Aorta (tissue), 5 donors: ENCODE measurements around the gene CES5A. TPM values are rescaled to one million over a fixed set of nuclear protein-coding genes. Genes with fewer than 3 reads are reported as not detected.
"Not testable (repeated sequence)": the region's sequence is repeated elsewhere in the genome, so short reads cannot be mapped to it uniquely, and the experiment has no call there.

ENCODE experiments used
- ATAC-seq: fragments of 200-7000 bp; cut with Tn5 transposase; one replicate; pipeline ENCODE4 v1.9.1; 2022; ENCODE audit warnings: moderate library complexity; ENCODE audit not compliant: low FRiP score
- DNase-seq, 2 donors: peaks; one replicate each; pipeline ENCODE4 v3.0.0-alpha.2; 2020
- H3K27ac ChIP-seq, 2 donors: one replicate each; pipeline ENCODE4 v1.5.1; 2013; ENCODE audit warnings: low read length in 2 of 2, mild to moderate bottlenecking in 2 of 2, moderate library complexity in 2 of 2, control low read depth in 1 of 2, inconsistent platforms in 1 of 2, low read depth in 1 of 2
- H3K27me3 ChIP-seq, 2 donors: one replicate each; pipeline ENCODE4 v1.6.1; 2013; ENCODE audit warnings: control low read depth in 1 of 2, low read length in 1 of 2, mild to moderate bottlenecking in 1 of 2, moderate library complexity in 1 of 2; ENCODE audit not compliant: insufficient read depth in 2 of 2, control insufficient read depth in 1 of 2
- H3K36me3 ChIP-seq, 2 donors: one replicate each; pipeline ENCODE4 v1.6.1; 2013; ENCODE audit warnings: control low read depth in 1 of 2, low read length in 1 of 2, mild to moderate bottlenecking in 1 of 2; ENCODE audit not compliant: insufficient read depth in 2 of 2, control insufficient read depth in 1 of 2
- H3K4me1 ChIP-seq, 2 donors: one replicate each; pipeline ENCODE4 v1.6.1; 2013; ENCODE audit warnings: low read length in 2 of 2, control low read depth in 1 of 2, mild to moderate bottlenecking in 1 of 2, moderate library complexity in 1 of 2; ENCODE audit not compliant: insufficient read depth in 2 of 2, control insufficient read depth in 1 of 2
- H3K4me3 ChIP-seq, 2 donors: one replicate each; pipeline ENCODE4 v1.5.1; 2013; ENCODE audit warnings: low read length in 2 of 2, control low read depth in 1 of 2, mild to moderate bottlenecking in 1 of 2
- H3K9me3 ChIP-seq: one replicate; pipeline ENCODE4 v1.6.1; 2013; ENCODE audit warnings: mild to moderate bottlenecking, low read length; ENCODE audit not compliant: control insufficient read depth
- WGBS, 2 donors: extraction: QIAGEN DNeasy Blood & Tissue Kit; methylation state at CpG; one replicate each; pipeline ENCODE4 v1.1.7; 2013; 5-methylcytosine and 5-hydroxymethylcytosine counted together
- intact Hi-C, 2 donors: fragments of 100-400 bp; cut with DNase I; formaldehyde crosslinking; loops; one replicate each; pipeline versions ENCODE4 v1.14.2 to v1.15.0; 2022
- polyA plus RNA-seq, 2 donors: library from polyadenylated mRNA; stranded (reverse); fragments of 200-250 nt; gene quantifications; one replicate each; pipeline ENCODE4 v1.2.3, GENCODE V29; 2013
- total RNA-seq, 2 donors: library from RNA; stranded (reverse); fragmentation: NEBNext Ultra II Directional; extraction: Animal tissue kit (Norgen Biotek cat#: 25700); gene quantifications; one replicate each; pipeline ENCODE4 v1.2.1, GENCODE V29; 2021
- donor health status: healthy with polysubstance abuse.
- donor health status: Bipolar disorder and iron deficiency.
- donor health status: DM: no; HTN: no; CAD: no.
- donor health status: DM: no; HTN: no; CAD: no.
- donor health status: DM: yes; HTN: yes; CAD: no.

CES5A gene
- total and polyA plus RNA-seq, 4 donors: not detected

DNA sequence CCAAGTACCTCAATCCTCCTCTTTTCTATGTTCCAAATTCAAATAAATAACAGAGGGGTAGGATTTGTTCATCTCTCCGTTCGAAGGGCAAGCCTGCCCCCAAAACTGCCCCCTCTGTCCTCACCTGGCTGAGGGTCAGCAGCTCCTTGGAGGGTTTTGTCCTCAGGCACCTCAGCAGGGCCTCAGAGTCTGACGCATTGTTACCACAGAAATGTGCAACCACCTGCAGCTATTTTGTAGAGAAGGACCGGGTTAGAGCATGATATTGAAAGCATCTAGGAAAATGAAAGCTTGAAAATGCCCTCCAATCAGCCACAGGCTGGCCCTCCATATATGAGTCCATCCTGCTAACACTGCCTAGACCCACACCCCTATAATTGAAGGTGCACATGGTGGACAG lies 13.9 kb downstream of the CES5A start:
- H3K4me3 ChIP-seq: no peak overlapping the region
- intact Hi-C loops: no loop called here
- no peaks in the 10 kb centered on the region for H3K4me1 ChIP-seq
- no peaks in the 10 kb centered on the region for H3K27me3 ChIP-seq
- WGBS, 2 donors: 82 to 83% methylated on average over 4 of the region's 4 CpGs
- no peaks in the 10 kb centered on the region for H3K36me3 ChIP-seq
- DNase-seq (no peak), ATAC-seq (no peak)
- no peak overlapping the region for H3K27ac ChIP-seq
- H3K9me3 ChIP-seq: no peaks in the 10 kb centered on the region

DNA sequence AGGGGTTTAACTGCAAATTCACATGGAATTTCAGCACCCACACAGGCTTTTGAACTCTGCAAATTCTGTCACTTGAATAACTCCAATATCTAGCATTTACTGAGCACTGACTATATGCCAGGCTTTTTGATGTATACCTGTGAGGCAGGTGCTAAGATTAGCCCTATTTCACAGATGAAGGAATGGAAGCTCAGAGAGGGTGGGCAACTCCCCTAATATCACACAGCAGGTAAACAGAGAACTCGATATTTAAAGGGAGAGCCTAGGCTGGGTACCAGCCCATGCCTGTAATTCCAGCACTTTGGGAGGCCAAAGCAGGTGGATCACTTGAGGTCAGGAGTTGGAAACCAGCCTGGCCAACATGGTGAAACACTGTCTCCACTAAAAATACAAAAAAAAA lies 17.5 kb downstream of the CES5A start:
- H3K27me3 ChIP-seq, intact Hi-C loops, H3K4me1 ChIP-seq, H3K27ac ChIP-seq, ATAC-seq, H3K4me3 ChIP-seq, H3K36me3 ChIP-seq, DNase-seq, H3K9me3 ChIP-seq: not testable (repeated sequence)
- 68 to 72% methylated on average over 1 of the region's 1 CpG for WGBS, 2 donors

DNA sequence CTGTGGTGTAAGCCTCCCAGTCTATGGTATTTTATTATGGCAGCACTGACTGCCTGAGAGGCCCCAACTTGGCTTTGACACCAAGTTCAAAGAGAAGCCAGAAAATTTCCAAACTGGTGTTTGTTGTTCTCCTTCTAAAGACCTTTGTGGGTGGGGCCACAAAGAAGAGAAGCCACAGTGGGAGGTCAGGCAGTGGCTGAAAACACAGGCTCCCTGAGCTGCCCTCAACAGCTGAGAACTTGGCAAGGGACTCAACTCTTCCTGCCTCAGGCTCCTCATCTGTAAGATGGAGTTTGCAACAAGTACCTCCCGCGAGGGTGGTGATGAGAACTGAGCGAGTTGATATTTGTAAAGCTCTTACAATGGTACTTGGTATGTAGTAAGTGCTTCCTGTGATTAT lies 18.2 kb downstream of the CES5A start:
- WGBS, 2 donors: 83 to 91% methylated on average over 3 of the region's 3 CpGs
- ATAC-seq: no peak
- H3K4me1 ChIP-seq: no peaks in the 10 kb centered on the region

DNA sequence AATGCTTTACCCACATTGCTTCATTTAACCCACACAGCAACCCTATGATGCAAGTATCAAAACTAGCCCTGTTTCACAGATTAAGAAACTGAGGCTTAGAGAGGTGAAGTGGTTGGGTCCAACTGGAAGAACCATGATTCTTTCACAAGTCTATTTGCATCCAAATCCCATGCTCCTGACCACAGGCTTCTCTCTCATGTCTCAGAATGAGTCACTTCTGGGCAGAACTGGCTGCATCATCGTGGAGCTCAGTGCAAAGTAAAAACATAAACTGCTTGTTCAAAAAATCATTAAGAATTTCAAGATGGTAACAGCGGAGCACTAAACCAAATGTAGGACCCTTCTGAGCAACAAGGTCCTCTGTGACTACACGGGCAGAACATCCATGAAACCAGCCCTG lies 22.1 kb downstream of the CES5A start:
- H3K4me3 ChIP-seq: no peak overlapping the region
- no peaks in the 10 kb centered on the region for H3K4me1 ChIP-seq
- intact Hi-C loops: loop anchor here in 1 of 2 donors (5.0 kb wide), 1 partner anchor 391 kb away; no protein-coding TSS in a partner anchor
- no peak overlapping the region for H3K27ac ChIP-seq
- no peaks in the 10 kb centered on the region for H3K27me3 ChIP-seq
- WGBS, 2 donors: 57 to 72% methylated on average over 3 of the region's 3 CpGs
- no peaks in the 10 kb centered on the region for H3K36me3 ChIP-seq
- no peak for DNase-seq
- peaks cover 1% of the 10 kb centered on the region for H3K9me3 ChIP-seq
- ATAC-seq: no peak

More for the DNA sequence above, 18.2 kb downstream of the CES5A start:
- DNase-seq: no peak
- Histone ChIP-seq H3K9me3 (peaks cover 1% of the 10 kb centered on the region), H3K27me3 (no peaks in the 10 kb centered on the region), H3K36me3 (no peaks in the 10 kb centered on the region), H3K4me3 (no peak overlapping the region), H3K27ac (no peak overlapping the region)
- intact Hi-C loops: no loop called here

DNA sequence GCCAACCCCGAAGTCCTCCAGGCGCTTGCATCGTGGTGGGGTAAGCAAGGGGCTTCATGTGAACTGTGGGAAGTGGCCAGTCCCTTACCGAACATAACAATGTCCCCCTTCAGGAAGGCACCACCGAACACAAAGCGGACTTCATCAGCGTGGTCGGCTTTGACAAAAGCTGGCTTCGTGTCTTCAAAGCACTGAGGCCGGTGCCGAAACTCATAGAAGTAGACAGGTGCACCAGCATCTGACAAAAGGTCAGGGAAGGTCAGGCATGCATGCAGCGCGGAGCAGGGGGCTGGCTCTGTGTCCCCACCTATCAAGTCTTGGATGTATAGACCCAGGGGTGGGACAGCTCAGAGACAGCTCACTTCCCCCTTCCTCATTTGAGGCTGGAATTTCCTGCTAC lies 25.6 kb downstream of the CES5A start:
- no peaks in the 10 kb centered on the region for H3K36me3 ChIP-seq
- intact Hi-C loops: loop anchor here in 1 of 2 donors (10.0 kb wide), 1 partner anchor 305 kb away; no protein-coding TSS in a partner anchor

DNA sequence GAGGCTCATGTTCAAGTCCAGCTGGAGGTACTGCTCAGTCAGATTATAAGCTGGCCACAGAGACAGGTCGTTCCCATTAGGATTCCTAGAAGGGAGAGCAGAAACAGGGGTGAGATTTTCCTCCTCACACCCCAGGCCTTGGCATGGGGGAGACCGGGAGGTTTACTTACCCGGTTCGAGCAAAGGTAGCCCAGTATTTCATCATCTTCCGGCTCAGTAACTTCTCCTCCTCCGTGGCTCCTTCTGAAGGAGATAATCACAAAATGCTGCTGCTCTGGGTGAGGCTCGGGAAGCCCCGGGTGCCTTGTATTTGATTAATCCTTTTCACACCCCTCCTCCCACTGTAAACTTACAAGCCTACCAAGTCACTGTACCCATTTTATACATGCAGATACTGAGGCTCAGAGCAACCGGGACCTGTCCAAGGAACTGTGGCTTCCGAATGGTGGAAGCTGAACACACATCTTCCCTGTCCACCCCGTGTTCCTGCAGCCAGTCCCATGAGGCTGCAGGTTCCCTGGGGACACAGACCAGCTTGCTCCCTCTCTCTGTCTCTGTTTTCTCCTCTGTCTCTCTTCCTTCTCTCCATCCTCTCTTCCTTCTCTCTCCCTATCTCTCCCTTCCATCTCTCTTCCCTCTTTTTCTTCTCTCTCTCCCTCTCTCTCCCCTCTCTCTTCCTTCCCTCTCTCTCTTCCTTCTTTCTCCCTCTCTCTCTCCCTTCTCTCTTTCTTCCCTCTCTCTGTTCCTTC lies 28.4 kb downstream of the CES5A start:
- Histone ChIP-seq H3K27ac (no peak overlapping the region), H3K36me3 (no peaks in the 10 kb centered on the region), H3K4me3 (no peak overlapping the region), H3K27me3 (peaks cover 0 to 2% of the 10 kb centered on the region in 2 donors), H3K4me1 (no peaks in the 10 kb centered on the region), H3K9me3 (no peaks in the 10 kb centered on the region)
- 51 to 52% methylated on average over 11 of the region's 11 CpGs for WGBS, 2 donors
- ATAC-seq (no peak), DNase-seq (no peak)
- intact Hi-C loops: loop anchor here in 1 of 2 donors (10.0 kb wide), 1 partner anchor 302 kb away; no protein-coding TSS in a partner anchor

More for the DNA sequence above, 25.6 kb downstream of the CES5A start:
- Histone ChIP-seq H3K27me3 (no peaks in the 10 kb centered on the region), H3K4me3 (no peak overlapping the region), H3K4me1 (no peaks in the 10 kb centered on the region), H3K9me3 (peaks cover 1% of the 10 kb centered on the region), H3K27ac (no peak overlapping the region)
- ATAC-seq: no peak
- WGBS, 2 donors: 75% methylated on average over 13 of the region's 13 CpGs
- DNase-seq: no peak

DNA sequence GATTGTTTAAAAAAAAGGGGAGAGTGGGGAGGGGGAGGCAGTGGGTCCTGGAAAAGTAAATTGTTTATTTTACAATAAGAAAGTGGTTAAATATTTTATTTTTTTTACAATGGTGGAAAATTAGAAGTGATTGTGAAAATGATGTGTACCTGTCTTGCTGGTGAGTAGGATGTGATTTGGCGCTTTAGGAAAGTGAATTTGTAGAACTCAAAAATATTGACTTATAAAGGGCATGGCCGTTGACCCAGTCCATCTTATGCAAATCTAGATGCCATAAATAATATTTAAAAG lies 32.1 kb downstream of the CES5A start:
- DNase-seq (no peak), ATAC-seq (no peak)
- Histone ChIP-seq H3K27ac (no peak overlapping the region), H3K4me1 (no peaks in the 10 kb centered on the region), H3K4me3 (no peak overlapping the region), H3K27me3 (peaks cover 0 to 2% of the 10 kb centered on the region in 2 donors), H3K36me3 (no peaks in the 10 kb centered on the region), H3K9me3 (no peaks in the 10 kb centered on the region)
- intact Hi-C loops: loop anchor here (1.0 to 10.0 kb wide), 4 partner anchors 131 to 376 kb away; no protein-coding TSS in a partner anchor
- WGBS, 2 donors: 44 to 52% methylated on average over 2 of the region's 2 CpGs

DNA sequence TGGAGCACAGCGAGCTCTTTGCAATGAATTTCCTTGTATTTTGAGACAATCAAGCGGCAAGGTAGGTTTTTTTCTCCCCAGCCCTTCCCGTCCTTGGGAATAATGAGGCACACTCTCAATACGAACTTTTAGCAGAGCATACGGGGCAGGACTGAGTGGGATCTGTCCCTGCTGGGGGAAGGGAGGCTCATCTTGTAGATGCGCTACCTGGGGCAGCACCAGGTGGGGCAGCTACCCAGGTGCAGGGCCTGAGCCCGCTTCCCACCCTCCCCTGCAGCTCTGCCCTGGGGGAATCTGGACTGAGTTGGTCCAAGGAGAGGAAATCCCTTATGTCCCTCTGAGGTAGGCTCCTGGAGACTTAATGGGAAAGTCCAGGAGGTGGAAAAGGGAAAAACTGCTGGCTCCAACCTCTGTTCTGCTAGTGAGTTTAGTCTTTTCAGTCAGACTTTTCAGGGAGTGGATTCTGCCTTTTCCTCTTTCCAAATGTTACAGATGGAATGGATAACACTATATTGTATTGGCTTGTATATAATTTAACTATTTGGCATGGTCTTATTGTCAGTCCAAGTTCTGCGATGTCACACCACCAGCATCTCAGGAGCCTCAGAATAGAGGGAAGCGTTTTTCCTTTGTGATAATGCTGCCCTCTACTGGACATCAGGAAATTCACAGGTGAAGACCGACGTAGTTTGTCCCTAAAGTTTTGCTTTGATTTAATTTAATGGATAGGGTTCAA lies 32.6 kb downstream of the CES5A start:
- DNase-seq (no peak), ATAC-seq (peak; percentile 63)
- Histone ChIP-seq H3K4me3 (no peak overlapping the region), H3K9me3 (no peaks in the 10 kb centered on the region), H3K27ac (no peak overlapping the region), H3K4me1 (no peaks in the 10 kb centered on the region), H3K36me3 (no peaks in the 10 kb centered on the region), H3K27me3 (peaks cover 0 to 2% of the 10 kb centered on the region in 2 donors)
- 37 to 39% methylated on average over 11 of the region's 11 CpGs for WGBS, 2 donors
- intact Hi-C loops: loop anchor here (1.0 to 10.0 kb wide), 4 partner anchors 130 to 375 kb away; no protein-coding TSS in a partner anchor
